NOMO-1 treated with dmso at 0.1 percent for 144 hours (cell line): ENCODE data around the gene FOXG1.

Source experiments
- DNase-seq: peaks from one replicate; lab custom pipeline; 2025; ENCODE audit not compliant: unreplicated experiment; lab: John Stamatoyannopoulos, UW

Gene FOXG1

GRCh38 chr14:28774764-28775735 is 8.5 kb downstream of the FOXG1 start:
- DNase-seq: no peak

- no peak for DNase-seq
These were observed 10.1 kb downstream of the FOXG1 start for GRCh38 chr14:28776482-28777266.

- DNase-seq: no peak
These were observed 11.0 kb downstream of the FOXG1 start for GRCh38 chr14:28777471-28778137.

DNA sequence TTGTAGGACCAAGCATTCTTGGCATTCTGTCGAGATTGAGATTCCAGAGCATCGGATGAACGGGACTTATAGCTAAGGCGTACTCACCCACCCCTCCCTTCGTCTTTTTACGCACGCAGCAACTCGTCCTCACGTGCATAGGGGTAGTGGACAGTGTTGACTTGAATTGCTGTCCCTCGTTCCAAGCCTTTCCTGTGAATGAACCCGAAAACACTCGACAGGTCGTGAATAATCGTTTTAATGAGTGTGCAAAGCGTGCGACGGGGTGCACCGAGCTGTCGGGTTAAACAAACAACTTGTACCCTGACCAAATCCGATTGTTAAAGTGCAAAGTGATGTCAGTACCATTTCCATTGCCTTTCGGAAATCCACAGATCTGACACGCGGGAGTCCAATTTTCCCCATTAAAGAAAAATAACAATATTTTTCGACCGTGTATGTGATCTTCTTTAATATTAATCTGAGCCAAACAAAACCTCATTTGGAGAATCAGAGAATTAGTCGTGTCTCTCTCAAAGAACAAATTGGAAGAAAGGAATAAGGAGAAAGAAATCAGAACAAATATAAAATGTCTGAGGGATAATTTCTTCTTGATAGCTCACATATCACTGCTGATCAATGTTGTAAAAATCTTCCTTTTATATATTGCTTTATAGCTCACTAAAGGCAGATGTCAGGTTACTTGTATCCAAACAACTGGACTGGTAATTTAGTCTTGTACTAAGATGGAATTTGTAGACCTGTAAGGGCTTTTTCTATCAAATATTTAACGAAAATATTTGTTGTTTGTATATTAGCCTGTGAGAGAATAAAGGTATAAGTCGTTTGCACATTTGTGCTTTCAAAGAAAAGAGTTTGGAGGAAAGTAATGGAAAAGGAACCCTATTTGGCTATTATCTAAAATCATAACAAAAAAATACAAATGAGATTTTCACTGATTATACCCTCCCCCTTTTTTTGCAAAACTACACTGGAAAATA is 11.8 kb downstream of the FOXG1 start:
- DNase-seq: no peak

GRCh38 chr14:28779456-28779855 is 12.9 kb downstream of the FOXG1 start:
- no peak for DNase-seq

DNA sequence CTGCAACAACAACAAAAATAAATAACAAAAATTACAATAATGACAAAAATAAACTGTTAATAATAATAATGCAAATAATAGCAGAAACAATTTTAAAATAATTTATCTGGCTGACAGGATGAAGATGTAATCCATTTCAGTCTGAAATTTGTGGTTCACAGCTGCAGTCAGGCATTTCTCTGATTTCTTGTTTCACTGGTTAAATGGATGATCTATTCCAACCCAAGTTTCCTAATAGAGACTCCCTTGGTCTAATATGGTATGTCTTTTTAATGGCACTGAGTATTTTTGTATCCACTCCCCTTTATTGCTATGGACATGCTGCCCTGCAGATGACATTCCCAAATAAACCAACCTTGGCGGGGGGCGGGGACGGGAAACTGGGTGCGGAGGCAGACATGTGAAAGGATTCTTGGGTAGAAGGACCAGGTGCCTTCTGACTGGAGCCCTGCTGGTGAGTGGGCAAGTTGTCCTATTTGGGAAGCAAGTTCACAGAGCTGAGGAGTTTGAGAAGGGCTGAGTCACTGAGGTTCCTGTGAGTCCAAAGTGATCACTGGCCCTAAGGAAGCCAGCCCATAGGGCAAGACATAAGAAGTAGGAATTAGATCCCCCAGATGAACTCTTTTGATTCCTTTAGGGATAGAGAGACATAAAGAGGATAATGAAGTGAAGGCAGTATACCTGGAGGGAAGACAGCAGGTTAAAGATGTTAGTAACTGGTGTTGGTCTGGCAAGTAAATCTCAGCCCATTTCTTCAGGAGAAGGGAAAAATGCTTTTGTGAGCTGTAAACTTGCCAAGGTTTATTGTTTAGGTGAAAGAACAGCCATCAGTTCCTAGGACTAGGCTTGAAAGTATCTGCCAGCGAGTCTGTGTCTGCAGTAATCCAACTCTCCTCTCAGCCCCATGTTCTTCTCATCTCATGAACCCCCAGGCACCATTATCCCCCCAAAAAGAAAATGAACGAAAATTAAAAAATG is 14.5 kb downstream of the FOXG1 start:
- DNase-seq: no peak

DNA sequence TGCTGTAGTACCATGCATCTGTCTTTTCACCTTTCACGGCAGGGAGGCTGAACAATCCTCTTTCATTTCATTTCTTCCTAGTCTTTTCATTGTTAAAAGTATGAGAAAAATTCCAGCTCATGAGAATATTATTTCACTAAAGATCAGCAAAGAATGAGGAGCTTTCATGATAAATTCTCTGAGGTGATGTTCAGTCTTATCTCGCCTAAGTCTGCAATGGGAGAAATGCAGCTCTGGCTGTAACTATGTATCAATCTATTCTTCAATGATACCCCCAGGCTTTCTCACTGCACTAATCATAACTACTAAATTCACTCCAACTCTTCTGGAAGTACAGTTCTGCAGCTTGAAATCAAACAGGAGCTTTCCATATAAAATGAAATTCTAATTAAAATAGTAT is 15.7 kb downstream of the FOXG1 start:
- DNase-seq: no peak

DNA sequence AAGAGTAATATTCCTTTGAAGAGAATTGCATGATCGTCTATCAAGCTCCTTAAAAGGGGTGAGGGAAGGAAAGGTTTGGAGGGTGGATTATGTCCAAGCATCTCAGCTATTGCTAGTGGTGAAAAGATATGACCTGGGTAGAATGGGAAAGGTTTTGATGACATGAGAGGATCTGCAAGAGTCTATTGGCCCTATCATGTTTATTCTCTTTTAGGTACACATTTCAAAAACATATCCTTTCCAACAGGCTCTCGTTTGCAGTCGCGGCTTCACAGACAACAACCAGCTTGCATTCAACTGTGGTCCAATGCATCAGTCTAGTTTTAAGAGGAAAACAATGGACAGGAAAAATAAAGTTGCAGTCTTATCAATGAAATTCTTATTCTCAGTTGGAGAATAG is 17.1 kb downstream of the FOXG1 start:
- no peak for DNase-seq

GRCh38 chr14:28784096-28785048 is 17.8 kb downstream of the FOXG1 start:
- no peak for DNase-seq

DNA sequence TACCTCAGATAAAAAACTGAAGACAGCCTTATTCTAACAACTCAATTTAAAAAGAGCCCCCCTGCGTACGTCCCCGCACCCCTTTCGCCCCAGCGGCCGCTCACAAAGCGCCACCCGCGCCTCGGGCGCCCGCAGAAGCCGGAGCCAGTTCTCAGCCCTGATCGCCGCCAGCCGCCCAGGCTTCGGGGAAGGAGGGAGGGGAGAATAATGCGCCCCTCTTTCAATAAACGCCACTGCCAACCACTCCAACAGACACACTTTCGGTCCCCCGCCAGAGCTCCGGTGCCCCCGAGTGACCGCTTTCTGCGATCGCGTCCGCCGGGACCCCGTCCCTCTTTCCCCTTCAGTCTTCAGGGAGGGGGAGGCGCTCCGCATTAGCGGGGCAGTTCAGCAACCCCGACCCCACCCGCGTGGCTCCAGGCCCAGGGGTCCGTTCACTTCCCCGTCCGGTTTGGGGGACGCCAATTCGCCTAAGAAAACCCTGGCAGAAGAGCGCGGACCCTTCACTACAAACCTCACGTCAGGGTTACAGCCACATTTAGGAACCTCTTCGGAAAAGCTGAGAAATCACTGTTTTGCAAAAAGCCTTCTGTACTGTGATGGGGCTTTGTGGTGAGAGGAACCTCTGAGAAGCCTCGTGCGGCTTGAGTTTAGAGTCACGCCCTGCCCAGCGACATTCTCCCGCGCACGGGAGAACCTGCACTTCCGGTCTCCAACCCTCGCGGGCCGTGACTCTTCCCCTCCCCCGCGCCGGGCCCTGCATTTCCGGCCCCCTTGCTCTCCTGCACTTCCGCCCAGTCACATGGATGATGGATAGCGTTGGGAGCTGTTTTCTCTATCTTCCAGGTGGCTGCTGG is 18.7 kb downstream of the FOXG1 start:
- DNase-seq: no peak

DNA sequence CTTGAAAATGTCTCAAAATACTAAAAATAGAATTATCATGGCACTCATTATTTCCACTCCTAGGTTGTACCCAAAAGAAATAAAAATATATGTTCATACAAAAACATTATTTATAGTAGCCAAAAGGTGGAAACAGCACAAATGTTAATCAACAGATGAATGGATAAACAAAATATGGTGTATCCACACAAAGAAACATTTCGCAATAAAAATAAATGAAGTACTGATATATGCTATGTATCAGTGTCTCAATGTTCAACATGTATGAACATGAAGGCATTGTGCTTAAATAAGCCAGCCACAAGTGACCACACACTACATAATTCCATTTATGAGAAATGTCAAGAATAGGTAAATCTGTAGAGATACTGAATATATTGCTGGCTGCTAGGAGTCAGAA is 40.9 kb downstream of the FOXG1 start:
- no peak for DNase-seq

DNA sequence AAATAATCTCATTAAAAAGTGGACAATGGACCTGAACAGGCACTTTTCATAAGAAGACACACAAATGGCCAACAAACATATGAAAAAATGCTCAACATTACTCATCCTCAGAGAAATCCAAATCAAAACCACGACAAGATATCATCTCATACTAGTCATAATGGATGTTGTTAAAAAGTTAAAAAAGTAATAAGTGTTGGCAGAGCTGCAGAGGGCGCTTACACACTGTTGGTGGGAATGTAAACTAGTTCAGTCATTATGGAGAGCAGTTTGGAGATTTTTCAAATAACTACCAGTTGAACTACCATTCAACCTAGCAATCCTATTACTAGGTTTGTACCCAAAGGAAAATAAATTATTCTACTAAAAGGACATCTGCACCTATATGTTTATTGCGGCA is 47.2 kb downstream of the FOXG1 start:
- DNase-seq: no peak
